Right renal cortex interstitium (tissue), 3 donors: ENCODE results near the gene DOK5. TPM values are rescaled to one million over a fixed set of nuclear protein-coding genes. Genes with fewer than 3 reads are reported as not detected.

Experiments used
- DNase-seq, 3 donors: peaks; one replicate each; pipeline ENCODE4 v3.0.0-alpha.2; 2013; ENCODE audit warnings: low read depth in 3 of 3, low spot score in 2 of 3
- polyA plus RNA-seq, 3 donors: library from polyadenylated mRNA; unstranded; fragments of 120-200 nt; gene quantifications; one replicate each; pipeline ENCODE4 v1.2.1, GENCODE V29; 2013; ENCODE audit not compliant: insufficient read length in 3 of 3

DOK5 gene
- polyA plus RNA-seq, 3 donors: 10.7 to 11.4 (median 11.4) TPM

GRCh38 chr20:54555150-54555549 lies 79.8 kb downstream of the DOK5 start:
- no peak for DNase-seq

- no peak for DNase-seq
These were observed 81.0 kb downstream of the DOK5 start for GRCh38 chr20:54556406-54556805.

GRCh38 chr20:54557806-54558590 lies 82.6 kb downstream of the DOK5 start:
- DNase-seq: no peak

GRCh38 chr20:54559890-54560289 lies 84.5 kb downstream of the DOK5 start:
- no peak for DNase-seq

- DNase-seq: no peak
These were observed 85.0 kb downstream of the DOK5 start for GRCh38 chr20:54560357-54560756.

DNA sequence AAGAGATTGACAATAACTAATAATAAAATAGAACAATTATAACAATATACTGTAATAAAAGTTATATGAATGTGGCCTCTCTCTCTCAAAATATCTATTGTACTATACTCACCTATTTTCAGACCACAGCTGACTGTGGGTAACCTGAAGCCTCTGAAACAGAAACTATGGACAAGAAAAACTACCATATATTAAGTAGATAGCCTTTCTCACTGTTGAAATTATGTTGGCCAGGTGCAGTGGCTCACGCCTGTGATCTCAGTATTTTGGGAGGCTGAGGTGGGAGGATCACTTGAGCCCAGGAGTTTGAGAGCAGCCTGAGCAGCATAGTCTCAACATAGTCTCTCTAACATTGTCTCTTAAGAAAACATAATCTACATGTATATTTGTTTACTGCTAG lies 89.9 kb downstream of the DOK5 start:
- no peak for DNase-seq

DNA sequence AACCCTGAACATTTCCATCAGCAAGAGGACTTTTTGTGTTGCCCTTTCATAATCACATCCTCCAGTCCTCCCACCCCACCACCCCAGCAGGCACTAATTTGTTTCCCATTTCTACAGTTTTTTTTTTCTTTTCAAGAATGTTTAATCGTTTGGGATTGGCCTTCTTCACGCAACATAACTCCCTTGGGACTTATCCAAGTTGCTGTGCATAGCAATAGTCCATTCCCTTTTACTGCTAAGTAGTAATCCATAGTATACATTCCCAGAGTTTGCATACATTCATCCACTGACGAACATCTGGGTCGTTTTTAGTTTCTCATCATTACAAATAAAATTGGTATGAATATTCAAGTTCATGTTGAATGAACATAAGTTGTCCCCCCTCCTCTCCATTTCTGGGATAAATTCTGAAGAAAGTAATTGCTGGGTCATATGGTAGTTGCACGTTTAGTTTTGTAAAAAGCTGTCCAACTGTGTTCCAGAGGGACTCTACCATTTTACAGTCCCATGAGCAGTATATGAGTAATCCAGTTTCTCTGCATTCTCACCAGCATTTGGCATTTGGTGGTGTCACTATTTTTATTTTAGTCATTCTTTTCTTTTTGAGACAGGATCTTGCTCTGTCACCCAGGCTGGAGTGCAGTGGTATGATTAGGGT lies 90.8 kb downstream of the DOK5 start:
- DNase-seq: no peak

GRCh38 chr20:54570561-54570960 lies 95.2 kb downstream of the DOK5 start:
- DNase-seq: no peak

GRCh38 chr20:54572665-54573435 lies 97.5 kb downstream of the DOK5 start:
- no peak for DNase-seq

DNA sequence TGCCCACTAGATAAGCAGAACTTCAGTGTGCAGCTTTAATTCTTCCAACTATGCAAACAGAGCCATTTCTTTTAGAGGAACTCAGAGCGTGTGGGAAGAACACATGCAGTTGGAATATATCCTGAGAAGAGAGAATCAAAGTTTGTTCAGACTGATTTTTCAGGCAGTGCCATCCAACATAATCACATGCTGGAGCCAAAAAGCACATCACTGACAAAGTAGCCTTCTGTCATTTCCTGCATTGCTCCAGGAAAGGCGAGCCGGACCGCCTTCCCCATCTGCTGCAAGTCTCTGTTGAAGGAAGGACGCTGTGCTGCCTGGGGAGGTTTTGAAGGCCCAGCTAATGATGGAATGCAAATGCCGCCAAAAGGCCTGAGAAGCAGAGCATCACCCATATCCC lies 98.4 kb downstream of the DOK5 start:
- DNase-seq: no peak

DNA sequence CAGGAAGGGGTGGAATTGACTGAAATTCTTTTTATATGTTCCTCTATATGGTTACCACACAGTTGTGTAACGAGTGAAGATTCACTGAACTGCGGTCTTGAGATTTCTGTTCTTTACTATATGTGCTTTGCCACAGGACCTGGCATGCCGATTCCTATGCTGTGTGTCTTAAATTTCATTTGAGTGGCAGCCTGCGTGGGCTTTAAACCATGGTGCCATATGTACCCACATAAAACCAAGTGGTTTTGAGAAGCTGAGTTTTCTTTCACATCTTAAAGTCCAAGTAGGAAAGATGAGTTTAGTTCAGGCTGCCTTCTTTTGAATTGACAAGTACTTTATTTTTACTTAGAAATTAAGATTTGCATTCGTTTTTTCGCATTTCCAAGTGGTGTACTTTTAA lies 101.1 kb downstream of the DOK5 start:
- DNase-seq: no peak

- DNase-seq: no peak
These were observed 102.2 kb downstream of the DOK5 start for GRCh38 chr20:54577637-54578036.

DNA sequence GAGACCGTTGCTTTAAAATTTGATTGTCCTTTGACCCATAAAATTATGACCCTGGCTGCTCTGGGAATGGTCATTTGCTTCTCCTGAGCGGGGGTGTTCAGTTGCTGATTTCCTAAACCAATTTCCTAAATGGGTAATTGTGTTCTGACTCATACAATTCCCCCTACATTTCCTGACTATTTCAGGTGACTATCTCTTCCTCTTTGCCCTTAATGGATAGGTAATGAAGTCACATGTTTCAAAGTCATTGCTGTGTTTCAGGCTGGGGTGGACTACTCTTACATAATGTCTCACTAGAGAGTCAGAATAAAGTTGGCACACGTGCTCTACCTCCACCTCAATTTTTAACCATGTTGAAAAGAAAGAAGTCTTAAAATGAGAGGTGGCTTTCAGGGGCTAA lies 109.8 kb downstream of the DOK5 start:
- DNase-seq: no peak

DNA sequence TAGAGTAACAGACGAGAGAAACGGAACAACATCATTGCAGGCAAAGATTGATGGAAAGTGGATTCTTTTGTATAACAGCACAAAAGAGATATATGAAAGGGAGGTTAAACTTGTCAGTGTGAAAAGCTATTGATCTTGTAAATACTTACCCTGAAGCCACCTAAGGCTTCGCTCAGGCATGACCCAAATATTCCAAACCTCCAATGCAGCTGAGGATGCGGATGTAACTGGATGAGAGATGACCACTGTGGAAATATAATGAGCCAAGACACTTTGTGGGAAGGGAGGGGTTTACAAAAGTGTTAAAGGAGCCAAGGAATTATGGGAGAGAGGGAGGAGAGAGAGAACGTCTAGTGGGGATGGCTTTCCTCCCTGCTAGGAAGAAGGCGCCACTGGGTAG lies 112.0 kb downstream of the DOK5 start:
- DNase-seq: no peak

- DNase-seq: no peak
These were observed 114.1 kb downstream of the DOK5 start for GRCh38 chr20:54589402-54590030.

- no peak for DNase-seq
These were observed 115.5 kb downstream of the DOK5 start for GRCh38 chr20:54590856-54591255.

GRCh38 chr20:54596651-54597050 lies 121.3 kb downstream of the DOK5 start:
- DNase-seq: no peak

DNA sequence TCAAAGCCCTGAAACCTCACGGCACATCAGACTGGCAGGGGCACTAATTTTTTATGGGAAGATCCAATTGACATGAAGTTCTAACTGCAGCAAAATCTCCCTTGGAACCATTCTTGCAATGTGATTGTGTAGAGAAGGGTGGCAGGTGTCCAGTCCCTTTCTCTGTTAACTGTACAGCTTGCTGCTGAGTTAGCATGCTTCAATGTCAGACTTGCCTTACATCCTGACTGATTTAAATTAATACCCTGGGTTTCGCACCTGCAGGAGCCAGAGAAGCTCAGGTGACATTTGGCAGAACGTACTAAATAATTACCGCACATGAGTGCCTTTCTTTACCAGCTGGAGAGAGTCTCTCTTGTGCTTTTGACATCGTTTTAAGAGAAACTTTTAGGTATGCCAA lies 123.0 kb downstream of the DOK5 start:
- no peak for DNase-seq

GRCh38 chr20:54600634-54601033 lies 125.2 kb downstream of the DOK5 start:
- no peak for DNase-seq

- no peak for DNase-seq
These were observed 126.6 kb downstream of the DOK5 start for GRCh38 chr20:54601831-54602515.

DNA sequence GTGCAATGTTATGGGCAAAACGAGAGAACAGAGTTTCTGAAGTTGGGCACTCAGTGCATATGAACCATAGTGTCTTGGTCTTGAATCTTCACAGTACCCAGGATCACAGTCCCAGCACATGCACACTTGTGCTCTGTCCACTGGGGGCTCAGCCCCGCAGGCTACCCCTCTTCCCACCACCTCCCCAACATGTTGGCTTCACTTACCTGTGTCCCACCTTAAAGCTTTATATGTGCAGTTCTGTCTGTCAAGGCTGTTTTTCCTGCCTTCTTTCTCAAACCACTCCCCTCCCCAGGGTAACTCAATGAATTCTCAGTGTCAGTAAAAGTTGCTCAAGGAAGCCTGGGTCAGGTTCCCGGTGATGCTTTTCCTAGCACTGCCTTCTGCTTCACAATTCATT lies 129.9 kb downstream of the DOK5 start:
- DNase-seq: no peak
